Naive B cell (primary cell): ENCODE measurements around the gene MUC2. TPM values are rescaled to one million over a fixed set of nuclear protein-coding genes. Genes with fewer than 3 reads are reported as not detected.

Source experiments
- ATAC-seq, 2 donors: fragments of 150-1000 bp; cut with Tn5 transposase; 2 replicates each; pipeline ENCODE4 v1.10.0; 2021; ENCODE audit warnings: low read depth in 2 of 2, mild to moderate bottlenecking in 2 of 2, moderate library complexity in 2 of 2
- DNase-seq: peaks from one replicate; pipeline ENCODE4 v3.0.0; 2022
- H3K27ac Mint-ChIP-seq, 6 donors: one replicate each; pipeline ENCODE4 v1.8.0; 2020 to 2022; ENCODE audit warnings: mild to moderate bottlenecking in 6 of 6, mixed read lengths in 6 of 6, moderate library complexity in 5 of 6, inconsistent platforms in 2 of 6
- H3K27me3 Mint-ChIP-seq, 3 donors: one replicate each; pipeline ENCODE4 v1.8.0; 2021 to 2022; ENCODE audit warnings: mixed read lengths in 3 of 3, mild to moderate bottlenecking in 1 of 3
- H3K36me3 Mint-ChIP-seq, 2 donors: one replicate each; pipeline ENCODE4 v1.8.0; 2020 to 2022; ENCODE audit warnings: mixed read lengths in 2 of 2, inconsistent platforms in 1 of 2, mild to moderate bottlenecking in 1 of 2
- H3K4me1 Mint-ChIP-seq, 3 donors: one replicate each; pipeline ENCODE4 v1.8.0; 2020 to 2022; ENCODE audit warnings: mixed read lengths in 3 of 3, inconsistent platforms in 1 of 3, mild to moderate bottlenecking in 1 of 3, moderate library complexity in 1 of 3
- H3K4me3 Mint-ChIP-seq, 8 donors: one replicate each; pipeline ENCODE4 v1.8.0; 2020 to 2022; ENCODE audit warnings: mild to moderate bottlenecking in 8 of 8, mixed read lengths in 8 of 8, moderate library complexity in 8 of 8, inconsistent platforms in 2 of 8
- H3K9me3 Mint-ChIP-seq, 7 donors: one replicate each; pipeline ENCODE4 v1.8.0; 2020 to 2022; ENCODE audit warnings: mixed read lengths in 7 of 7, mild to moderate bottlenecking in 5 of 7, inconsistent platforms in 2 of 7, moderate library complexity in 1 of 7
- polyA plus RNA-seq, 6 donors: library from polyadenylated mRNA; unstranded; fragments of 300-500 nt; fragmentation: Illumina TruSeq; gene quantifications; one replicate each; pipeline ENCODE4 v1.2.3, GENCODE V29; 2021; ENCODE audit warnings: low read depth in 6 of 6

Gene MUC2
- polyA plus RNA-seq, 6 donors from 2014 or later = not detected

- peaks cover 0 to 11% (median 0%) of the 10 kb centered on the region in 3 donors for H3K4me1 Mint-ChIP-seq
- H3K9me3 Mint-ChIP-seq = peaks cover 0 to 7% (median 4%) of the 10 kb centered on the region in 7 donors
- peaks cover 0 to 9% of the 10 kb centered on the region in 2 donors for H3K36me3 Mint-ChIP-seq
- peak overlapping the region in 1 of 8 donors; percentile 35 for H3K4me3 Mint-ChIP-seq
- H3K27ac Mint-ChIP-seq = no peak overlapping the region
- H3K27me3 Mint-ChIP-seq = peaks cover 0 to 12% (median 4%) of the 10 kb centered on the region in 3 donors
- DNase-seq (no peak), ATAC-seq (no peak)
Measured at GRCh38 chr11:1119604-1120146, 45.0 kb downstream of the MUC2 start.

GRCh38 chr11:1120532-1121330 is 46.1 kb downstream of the MUC2 start:
- DNase-seq = no peak
- Mint-ChIP-seq H3K4me3 (no peak overlapping the region), H3K9me3 (peaks cover 0 to 16% (median 4%) of the 10 kb centered on the region in 7 donors), H3K4me1 (peaks cover 0 to 14% (median 0%) of the 10 kb centered on the region in 3 donors), H3K36me3 (peaks cover 0 to 13% of the 10 kb centered on the region in 2 donors), H3K27ac (no peak overlapping the region), H3K27me3 (peaks cover 0 to 12% (median 4%) of the 10 kb centered on the region in 3 donors)
- no peak for ATAC-seq

GRCh38 chr11:1121331-1121812 is 46.7 kb downstream of the MUC2 start:
- DNase-seq (no peak), ATAC-seq (no peak)
- Mint-ChIP-seq H3K36me3 (peaks cover 0 to 13% of the 10 kb centered on the region in 2 donors), H3K27me3 (peaks cover 0 to 12% (median 4%) of the 10 kb centered on the region in 3 donors), H3K4me1 (peaks cover 0 to 14% (median 0%) of the 10 kb centered on the region in 3 donors), H3K9me3 (peaks cover 0 to 16% (median 4%) of the 10 kb centered on the region in 7 donors), H3K27ac (no peak overlapping the region), H3K4me3 (no peak overlapping the region)

GRCh38 chr11:1121813-1122663 is 47.4 kb downstream of the MUC2 start:
- Mint-ChIP-seq H3K4me3 (no peak overlapping the region), H3K27me3 (peaks cover 0 to 12% (median 0%) of the 10 kb centered on the region in 3 donors), H3K4me1 (peaks cover 0 to 14% (median 0%) of the 10 kb centered on the region in 3 donors), H3K36me3 (peaks cover 0 to 13% of the 10 kb centered on the region in 2 donors), H3K27ac (no peak overlapping the region), H3K9me3 (peaks cover 0 to 16% (median 4%) of the 10 kb centered on the region in 7 donors)
- ATAC-seq (no peak), DNase-seq (no peak)

- H3K9me3 Mint-ChIP-seq = peaks cover 0 to 16% (median 4%) of the 10 kb centered on the region in 7 donors
- DNase-seq (no peak), ATAC-seq (no peak)
- H3K4me1 Mint-ChIP-seq = peaks cover 0 to 14% (median 0%) of the 10 kb centered on the region in 3 donors
- H3K27ac Mint-ChIP-seq = no peak overlapping the region
- H3K27me3 Mint-ChIP-seq = peaks cover 0 to 12% (median 0%) of the 10 kb centered on the region in 3 donors
- peaks cover 0 to 13% of the 10 kb centered on the region in 2 donors for H3K36me3 Mint-ChIP-seq
- H3K4me3 Mint-ChIP-seq = no peak overlapping the region
Measured at GRCh38 chr11:1122664-1123002, 48.0 kb downstream of the MUC2 start.

- DNase-seq = no peak
- Mint-ChIP-seq H3K9me3 (peaks cover 0 to 16% (median 4%) of the 10 kb centered on the region in 7 donors), H3K4me1 (peaks cover 0 to 14% (median 0%) of the 10 kb centered on the region in 3 donors)
Measured at GRCh38 chr11:1123970-1124369, 49.3 kb downstream of the MUC2 start.

More at GRCh38 chr11:1123970-1124369, 49.3 kb downstream of the MUC2 start:
- H3K27ac Mint-ChIP-seq = no peak overlapping the region
- peak in 1 of 2 donors; percentile 20 for ATAC-seq
- H3K4me3 Mint-ChIP-seq = no peak overlapping the region
- peaks cover 0 to 12% (median 0%) of the 10 kb centered on the region in 3 donors for H3K27me3 Mint-ChIP-seq
- H3K36me3 Mint-ChIP-seq = peaks cover 0 to 13% of the 10 kb centered on the region in 2 donors

Other genes starting within 250 kb of the MUC2 start
- gene CRACR2B, start 247.0 kb upstream of the MUC2 start, polyA plus RNA-seq = under 1 TPM in 3 of 6 donors, not detected in 3; 0.41 to 1.00 (median 0.55) TPM
- 1 to 10 TPM; 1.2 to 5.8 (median 3.2) TPM for gene CD151, start 241.9 kb upstream of the MUC2 start, polyA plus RNA-seq
- gene POLR2L, start 232.3 kb upstream of the MUC2 start, polyA plus RNA-seq = 10 to 100 TPM; 41.3 to 68.4 (median 55.9) TPM
- gene TSPAN4, start 232.0 kb upstream of the MUC2 start, polyA plus RNA-seq = 1 to 10 TPM in 5 of 6 donors, not detected in 1; 1.5 to 3.4 (median 2.8) TPM
- 10 to 100 TPM; 39.0 to 69.7 (median 47.2) TPM for gene CHID1, start 164.1 kb upstream of the MUC2 start, polyA plus RNA-seq
- 1 to 10 TPM; 3.3 to 9.2 (median 4.7) TPM for gene AP2A2, start 149.0 kb upstream of the MUC2 start, polyA plus RNA-seq
- gene MUC6, start 38.2 kb upstream of the MUC2 start, polyA plus RNA-seq = under 1 TPM in 1 of 6 donors, not detected in 5; 0.04 TPM
- gene MUC5AC, start 83.1 kb downstream of the MUC2 start, polyA plus RNA-seq = not detected
- gene MUC5B, start 148.2 kb downstream of the MUC2 start, polyA plus RNA-seq = not detected
- gene TOLLIP, start 234.8 kb downstream of the MUC2 start, polyA plus RNA-seq = 10 to 100 TPM; 29.4 to 59.0 (median 42.8) TPM